PC-9 (cell line): Measurements from ENCODE around the gene SPATS2.

ENCODE experiments used
- CTCF ChIP-seq: fragments of 200-600 bp; sonication (generic); conservative IDR thresholded peaks from 2 replicates; pipeline ENCODE4 v1.6.1; 2017; ENCODE audit warnings: mixed run types, antibody characterized with exemption, mild to moderate bottlenecking, moderate library complexity
- EZH2 ChIP-seq: fragments of 200-600 bp; sonication (generic); IDR thresholded peaks from 2 replicates; pipeline ENCODE4 v1.8.0; 2017; ENCODE audit warnings: antibody characterized with exemption, low read depth

GRCh38 chr12:49439042-49439441, 71.8 kb downstream of the SPATS2 start:
- TF ChIP-seq CTCF = no peak
- no peak for TF ChIP-seq EZH2
